CD4-positive, alpha-beta memory T cell (primary cell): ENCODE measurements around the gene RAB11FIP3. TPM values are rescaled to one million over a fixed set of nuclear protein-coding genes. Genes with fewer than 3 reads are reported as not detected.
A peak's percentile ranks its signal among the peaks of the same experiment; 100 is the strongest.
"Not testable (repeated sequence)": the region's sequence is repeated elsewhere in the genome, so short reads cannot be mapped to it uniquely, and the experiment has no call there.

Experiments
- CTCF ChIA-PET: fragments of 350-600 bp; sonication (Branson Sonifier 250); formaldehyde crosslinking; loops from one replicate; lab custom pipeline; 2021; ENCODE audit warnings: inconsistent platforms; ENCODE audit not compliant: partially characterized antibody; lab: Charles Lee
- POLR2A ChIA-PET: fragments of 350-600 bp; sonication (Branson Sonifier 250); formaldehyde crosslinking; loops from one replicate; lab custom pipeline; 2021; ENCODE audit not compliant: partially characterized antibody; lab: Charles Lee
- DNase-seq, 5 donors: peaks; one replicate each; pipeline versions ENCODE4 v3.0.0 to v3.0.0-alpha.2; 2020 to 2022; ENCODE audit warnings: mixed read lengths in 1 of 5
- H3K27ac ChIP-seq: one replicate; pipeline ENCODE4 v1.7.0; 2013; ENCODE audit warnings: low read depth, low read length
- H3K27me3 ChIP-seq: 2 replicates; pipeline ENCODE4 v1.7.0; 2013; ENCODE audit warnings: mild to moderate bottlenecking, low read length, moderate library complexity; ENCODE audit not compliant: insufficient read depth
- H3K36me3 ChIP-seq: 2 replicates; pipeline ENCODE4 v1.7.0; 2013; ENCODE audit warnings: mild to moderate bottlenecking, low read length, moderate library complexity; ENCODE audit not compliant: insufficient read depth
- H3K4me1 ChIP-seq: 2 replicates; pipeline ENCODE4 v1.7.0; 2013; ENCODE audit warnings: mild to moderate bottlenecking, low read length, moderate library complexity; ENCODE audit not compliant: insufficient read depth
- H3K4me3 ChIP-seq, 2 donors: one replicate each; pipeline ENCODE4 v1.7.0; 2013; ENCODE audit warnings: low read length in 2 of 2, mild to moderate bottlenecking in 1 of 2
- H3K9me3 ChIP-seq, 2 donors: one replicate each; pipeline ENCODE4 v1.7.0; 2013; ENCODE audit warnings: low read length in 2 of 2, control low read depth in 1 of 2; ENCODE audit not compliant: control insufficient read depth in 1 of 2
- H3K27ac Mint-ChIP-seq, 7 donors: one replicate each; pipeline ENCODE4 v1.8.0; 2020 to 2021; ENCODE audit warnings: mixed read lengths in 7 of 7, mild to moderate bottlenecking in 6 of 7, inconsistent platforms in 3 of 7, moderate library complexity in 3 of 7
- H3K27me3 Mint-ChIP-seq, 2 donors: one replicate each; pipeline ENCODE4 v1.8.0; 2020 to 2021; ENCODE audit warnings: mixed read lengths in 2 of 2
- H3K36me3 Mint-ChIP-seq, 2 donors: one replicate each; pipeline ENCODE4 v1.8.0; 2020 to 2021; ENCODE audit warnings: mixed read lengths in 2 of 2, inconsistent platforms in 1 of 2, mild to moderate bottlenecking in 1 of 2
- H3K4me1 Mint-ChIP-seq, 4 donors: one replicate each; pipeline ENCODE4 v1.8.0; 2020 to 2021; ENCODE audit warnings: mixed read lengths in 4 of 4, mild to moderate bottlenecking in 1 of 4
- H3K4me3 Mint-ChIP-seq, 8 donors: one replicate each; pipeline ENCODE4 v1.8.0; 2020 to 2021; ENCODE audit warnings: mixed read lengths in 8 of 8, mild to moderate bottlenecking in 7 of 8, moderate library complexity in 6 of 8, inconsistent platforms in 3 of 8
- H3K9me3 Mint-ChIP-seq, 8 donors: one replicate each; pipeline ENCODE4 v1.8.0; 2020 to 2021; ENCODE audit warnings: mixed read lengths in 8 of 8, mild to moderate bottlenecking in 5 of 8, inconsistent platforms in 3 of 8, moderate library complexity in 1 of 8
- intact Hi-C: fragments of 100-400 bp; cut with micrococcal nuclease; formaldehyde crosslinking; loops from one replicate; pipeline ENCODE4 v1.15.1; 2023
- polyA plus RNA-seq, 2 donors: library from polyadenylated mRNA; unstranded; fragments of 300-500 nt; fragmentation: Illumina TruSeq; gene quantifications; one replicate each; pipeline ENCODE4 v1.2.3, GENCODE V29; 2021
- total RNA-seq, 2 experiments: library from RNA; stranded (reverse); gene quantifications; one replicate each; pipeline ENCODE4 v1.2.3, GENCODE V29; 2021

RAB11FIP3 gene
- total and polyA plus RNA-seq, 4 experiments from 2014 or later: 0.15 to 42.6 (median 23.2) TPM

- peaks cover 5 to 22% (median 12%) of the 10 kb centered on the region in 4 donors for H3K4me1 Mint-ChIP-seq
- H3K36me3 Mint-ChIP-seq: peaks cover 3 to 8% of the 10 kb centered on the region in 2 donors
- no peak overlapping the region for H3K4me3 ChIP-seq
- ChIA-PET CTCF (no interaction called here), POLR2A (no interaction called here)
- H3K27ac Mint-ChIP-seq: peak overlapping the region in 6 of 7 donors; percentile 2 to 60 (median 28)
- H3K27me3 ChIP-seq: no peaks in the 10 kb centered on the region
- H3K27me3 Mint-ChIP-seq: no peaks in the 10 kb centered on the region
- no peaks in the 10 kb centered on the region for H3K4me1 ChIP-seq
- no peak overlapping the region for H3K27ac ChIP-seq
- no peak for DNase-seq
- no peaks in the 10 kb centered on the region for H3K36me3 ChIP-seq
- no peaks in the 10 kb centered on the region for H3K9me3 ChIP-seq
- H3K4me3 Mint-ChIP-seq: no peak overlapping the region
- no peaks in the 10 kb centered on the region for H3K9me3 Mint-ChIP-seq
- intact Hi-C loops: no loop called here
Measured at GRCh38 chr16:456891-457483, 31.5 kb downstream of the RAB11FIP3 start.

DNA sequence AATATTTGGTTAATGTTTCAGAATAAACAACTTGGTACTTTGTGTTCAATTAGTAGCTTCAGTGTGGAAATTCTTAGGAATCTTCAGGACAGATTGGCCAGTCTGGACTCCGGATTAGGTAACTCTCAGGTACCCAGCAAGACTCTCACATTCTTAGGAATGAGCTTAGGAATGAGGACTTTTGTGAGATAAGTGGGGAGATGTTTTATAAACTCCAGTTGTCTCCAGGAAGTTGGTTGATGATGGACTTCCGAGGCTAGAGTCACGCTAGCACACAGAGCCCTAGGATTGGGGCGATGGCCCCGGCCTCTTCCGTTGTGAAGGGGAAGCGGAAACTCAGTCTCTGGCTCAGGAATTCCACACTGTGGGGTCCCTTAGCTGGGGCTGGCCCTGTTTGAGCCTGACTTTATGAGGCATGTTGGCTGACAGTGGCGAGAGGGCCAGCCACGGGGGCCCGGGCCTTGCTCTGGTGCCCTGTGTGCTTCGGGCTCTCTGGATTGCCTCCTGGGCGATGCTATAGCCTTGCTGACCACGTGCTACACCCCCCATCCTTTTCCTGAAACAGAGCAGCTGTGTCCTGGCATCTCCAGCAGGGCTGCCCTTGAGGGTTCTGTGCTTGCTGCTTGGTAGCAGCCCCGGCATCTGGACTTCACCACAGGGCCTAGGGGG is 32.4 kb downstream of the RAB11FIP3 start:
- Histone ChIP-seq H3K36me3 (no peaks in the 10 kb centered on the region), H3K9me3 (no peaks in the 10 kb centered on the region), H3K27ac (no peak overlapping the region), H3K27me3 (no peaks in the 10 kb centered on the region), H3K4me3 (no peak overlapping the region), H3K4me1 (no peaks in the 10 kb centered on the region)
- H3K27me3 Mint-ChIP-seq: no peaks in the 10 kb centered on the region
- no peak for DNase-seq
- no peak overlapping the region for H3K4me3 Mint-ChIP-seq
- peaks cover 6 to 22% (median 13%) of the 10 kb centered on the region in 4 donors for H3K4me1 Mint-ChIP-seq
- ChIA-PET CTCF (no interaction called here), POLR2A (no interaction called here)
- intact Hi-C loops: no loop called here
- H3K27ac Mint-ChIP-seq: no peak overlapping the region
- H3K9me3 Mint-ChIP-seq: no peaks in the 10 kb centered on the region
- peaks cover 6 to 12% of the 10 kb centered on the region in 2 donors for H3K36me3 Mint-ChIP-seq

DNA sequence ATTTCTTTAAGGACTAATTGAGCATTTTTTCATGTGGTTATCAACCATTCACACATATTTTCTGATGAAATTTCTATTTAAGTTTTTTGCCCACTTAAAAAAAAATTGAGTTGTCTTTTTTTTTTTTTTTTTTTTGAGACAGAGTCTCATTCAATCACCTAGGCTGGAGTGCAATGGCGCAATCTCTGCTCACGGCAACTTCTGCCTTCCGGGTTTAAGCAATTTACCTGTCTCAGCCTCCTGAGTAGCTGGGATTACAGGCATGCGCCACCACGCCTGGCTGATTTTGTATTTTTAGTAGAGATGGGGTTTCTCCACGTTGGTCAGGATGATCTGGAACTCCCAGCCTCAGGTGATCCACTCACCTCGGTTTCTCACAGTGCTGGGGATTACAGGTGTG is 34.3 kb downstream of the RAB11FIP3 start:
- Histone ChIP-seq H3K27me3 (no peaks in the 10 kb centered on the region), H3K4me3 (no peak overlapping the region), H3K27ac (no peak overlapping the region), H3K9me3 (no peaks in the 10 kb centered on the region), H3K36me3 (no peaks in the 10 kb centered on the region), H3K4me1 (no peaks in the 10 kb centered on the region)
- H3K27me3 Mint-ChIP-seq: no peaks in the 10 kb centered on the region
- no peak for DNase-seq
- peaks cover 4 to 14% (median 10%) of the 10 kb centered on the region in 4 donors for H3K4me1 Mint-ChIP-seq
- H3K36me3 Mint-ChIP-seq: peaks cover 9 to 15% of the 10 kb centered on the region in 2 donors
- ChIA-PET POLR2A (no interaction called here), CTCF (interaction anchor here (0.7 kb wide), 1 partner anchor 825 kb away, joined by 3 read pairs; no protein-coding TSS in a partner anchor)
- intact Hi-C loops: no loop called here
- no peak overlapping the region for H3K27ac Mint-ChIP-seq
- H3K9me3 Mint-ChIP-seq: no peaks in the 10 kb centered on the region
- no peak overlapping the region for H3K4me3 Mint-ChIP-seq

DNA sequence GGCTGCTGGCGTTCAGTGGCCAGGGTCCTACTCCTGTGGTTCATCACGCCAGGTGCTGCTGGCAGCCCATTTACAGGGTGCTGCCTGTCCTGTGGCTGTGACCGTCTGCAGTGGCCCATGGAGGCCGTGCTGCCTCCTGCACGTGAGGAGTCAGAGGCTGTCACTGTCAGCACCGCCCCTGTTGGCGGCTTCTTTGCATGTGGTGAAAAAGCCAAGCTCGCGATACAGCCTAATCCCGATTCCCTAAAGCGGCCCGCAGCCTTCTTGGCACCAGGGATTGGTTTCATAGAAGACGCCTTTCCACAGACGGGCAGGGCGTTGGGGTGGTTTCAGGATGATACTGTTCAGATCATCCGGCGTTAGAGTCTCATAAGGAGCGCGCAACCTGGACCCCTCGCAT is 35.3 kb downstream of the RAB11FIP3 start:
- no peaks in the 10 kb centered on the region for H3K4me1 ChIP-seq
- H3K4me3 ChIP-seq: no peak overlapping the region
- ChIA-PET CTCF (no interaction called here), POLR2A (no interaction called here)
- Mint-ChIP-seq H3K27me3 (no peaks in the 10 kb centered on the region), H3K4me1 (peaks cover 4 to 14% (median 10%) of the 10 kb centered on the region in 4 donors), H3K36me3 (peaks cover 11 to 15% of the 10 kb centered on the region in 2 donors), H3K9me3 (no peaks in the 10 kb centered on the region), H3K4me3 (no peak overlapping the region), H3K27ac (no peak overlapping the region)
- no peaks in the 10 kb centered on the region for H3K9me3 ChIP-seq
- no peak overlapping the region for H3K27ac ChIP-seq
- H3K36me3 ChIP-seq: no peaks in the 10 kb centered on the region
- intact Hi-C loops: no loop called here
- H3K27me3 ChIP-seq: no peaks in the 10 kb centered on the region
- DNase-seq: no peak

- DNase-seq: no peak
- Mint-ChIP-seq H3K9me3 (no peaks in the 10 kb centered on the region), H3K27ac (peak overlapping the region in 1 of 7 donors; percentile 70), H3K36me3 (peaks cover 11 to 15% of the 10 kb centered on the region in 2 donors), H3K4me3 (no peak overlapping the region), H3K4me1 (peaks cover 2 to 12% (median 4%) of the 10 kb centered on the region in 4 donors), H3K27me3 (no peaks in the 10 kb centered on the region)
- Histone ChIP-seq H3K27me3 (no peaks in the 10 kb centered on the region), H3K4me1 (no peaks in the 10 kb centered on the region), H3K27ac (no peak overlapping the region), H3K36me3 (no peaks in the 10 kb centered on the region), H3K4me3 (no peak overlapping the region), H3K9me3 (no peaks in the 10 kb centered on the region)
- ChIA-PET CTCF (no interaction called here), POLR2A (no interaction called here)
- intact Hi-C loops: no loop called here
Measured at GRCh38 chr16:463071-463470, 37.6 kb downstream of the RAB11FIP3 start.

- Mint-ChIP-seq H3K27ac (no peak overlapping the region), H3K27me3 (no peaks in the 10 kb centered on the region), H3K4me1 (peaks cover 0 to 5% (median under 1%) of the 10 kb centered on the region in 4 donors), H3K9me3 (no peaks in the 10 kb centered on the region), H3K36me3 (peaks cover 11 to 15% of the 10 kb centered on the region in 2 donors), H3K4me3 (no peak overlapping the region)
- H3K36me3 ChIP-seq: no peaks in the 10 kb centered on the region
- no peaks in the 10 kb centered on the region for H3K4me1 ChIP-seq
- ChIA-PET CTCF (no interaction called here), POLR2A (no interaction called here)
- no peak overlapping the region for H3K27ac ChIP-seq
- no peaks in the 10 kb centered on the region for H3K27me3 ChIP-seq
- DNase-seq: no peak
- intact Hi-C loops: no loop called here
- no peaks in the 10 kb centered on the region for H3K9me3 ChIP-seq
- H3K4me3 ChIP-seq: no peak overlapping the region
Measured at GRCh38 chr16:466651-467050, 41.2 kb downstream of the RAB11FIP3 start.

DNA sequence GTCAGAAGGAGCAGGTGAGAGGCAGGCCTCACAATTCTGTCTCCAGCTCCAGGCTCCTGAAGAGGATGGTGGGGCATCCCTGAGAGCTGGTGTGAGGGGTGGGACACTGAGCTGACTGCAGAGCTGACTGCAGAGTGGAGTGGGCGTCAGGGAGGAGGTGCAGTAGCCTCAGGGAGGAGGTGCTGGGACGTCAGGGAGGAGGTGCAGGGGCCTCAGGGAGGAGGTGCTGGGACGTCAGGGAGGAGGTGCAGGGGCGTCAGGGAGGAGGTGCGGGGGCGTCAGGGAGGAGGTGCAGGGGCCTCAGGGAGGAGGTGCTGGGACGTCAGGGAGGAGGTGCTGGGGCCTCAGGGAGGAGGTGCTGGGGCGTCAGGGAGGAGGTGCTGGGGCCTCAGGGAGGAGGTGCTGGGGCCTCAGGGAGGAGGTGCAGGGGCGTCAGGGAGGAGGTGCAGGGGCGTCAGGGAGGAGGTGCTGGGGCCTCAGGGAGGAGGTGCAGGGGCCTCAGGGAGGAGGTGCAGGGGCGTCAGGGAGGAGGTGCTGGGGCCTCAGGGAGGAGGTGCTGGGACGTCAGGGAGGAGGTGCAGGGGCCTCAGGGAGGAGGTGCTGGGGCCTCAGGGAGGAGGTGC is 41.9 kb downstream of the RAB11FIP3 start:
- H3K4me3 Mint-ChIP-seq, H3K27me3 ChIP-seq, DNase-seq, H3K27ac ChIP-seq, H3K9me3 Mint-ChIP-seq, H3K4me3 ChIP-seq, H3K27me3 Mint-ChIP-seq, CTCF ChIA-PET, H3K4me1 Mint-ChIP-seq, H3K36me3 ChIP-seq, H3K9me3 ChIP-seq, H3K4me1 ChIP-seq, POLR2A ChIA-PET, intact Hi-C loops: not testable (repeated sequence)
- Mint-ChIP-seq H3K36me3 (peaks cover 6 to 11% of the 10 kb centered on the region in 2 donors), H3K27ac (peak overlapping the region in 2 of 7 donors; percentile 4 to 29)
